NCI-H345 treated with DMSO at 0.1 percent for 48 hours (cell line): ENCODE data around the gene NAPSA.
"Not testable (repeated sequence)": the region's sequence is repeated elsewhere in the genome, so short reads cannot be mapped to it uniquely, and the experiment has no call there.

Experiments
- DNase-seq: peaks from one replicate; lab custom pipeline; 2025; ENCODE audit not compliant: unreplicated experiment; lab: John Stamatoyannopoulos, UW

NAPSA gene

GRCh38 chr19:50331994-50332243 lies 33.5 kb downstream of the NAPSA start:
- DNase-seq = no peak

GRCh38 chr19:50331221-50331993 lies 34.0 kb downstream of the NAPSA start:
- no peak for DNase-seq

GRCh38 chr19:50330365-50331078 lies 34.9 kb downstream of the NAPSA start:
- peak; percentile 81 for DNase-seq

GRCh38 chr19:50329926-50330294 lies 35.5 kb downstream of the NAPSA start:
- not testable (repeated sequence) for DNase-seq

- DNase-seq = peak; percentile 97
Observed at GRCh38 chr19:50329146-50329925, 36.1 kb downstream of the NAPSA start, which contains the start of gene KCNC3. Gene KCNC3, minus strand, starts transcription at chr19:50329377. Its CDS starts 295 bp downstream, at chr19:50329082.

GRCh38 chr19:50328873-50329145 lies 36.6 kb downstream of the NAPSA start:
- no peak for DNase-seq

GRCh38 chr19:50328224-50328872 lies 37.1 kb downstream of the NAPSA start:
- DNase-seq = no peak

- DNase-seq = no peak
Observed at GRCh38 chr19:50327461-50328223, 37.8 kb downstream of the NAPSA start.

GRCh38 chr19:50327013-50327412 lies 38.4 kb downstream of the NAPSA start:
- DNase-seq = no peak

GRCh38 chr19:50326101-50326664 lies 39.3 kb downstream of the NAPSA start:
- no peak for DNase-seq

GRCh38 chr19:50325310-50326100 lies 39.9 kb downstream of the NAPSA start:
- DNase-seq = peak; percentile 59

- no peak for DNase-seq
Observed at GRCh38 chr19:50324331-50324730, 41.1 kb downstream of the NAPSA start.

GRCh38 chr19:50323782-50324133 lies 41.7 kb downstream of the NAPSA start:
- DNase-seq = no peak

- DNase-seq = no peak
Observed at GRCh38 chr19:50322931-50323781, 42.3 kb downstream of the NAPSA start.

GRCh38 chr19:50322234-50322633 lies 43.2 kb downstream of the NAPSA start:
- DNase-seq = no peak

- DNase-seq = no peak
Observed at GRCh38 chr19:50321831-50322230, 43.6 kb downstream of the NAPSA start.

- DNase-seq = no peak
Observed at GRCh38 chr19:50320596-50320995, 44.8 kb downstream of the NAPSA start.

- no peak for DNase-seq
Observed at GRCh38 chr19:50320051-50320450, 45.4 kb downstream of the NAPSA start.

- DNase-seq = no peak
Observed at GRCh38 chr19:50319156-50319555, 46.3 kb downstream of the NAPSA start.
